Keratinocyte (primary cell): ENCODE results near the gene SOX8. TPM values are rescaled to one million over a fixed set of nuclear protein-coding genes. Genes with fewer than 3 reads are reported as not detected.
"Not testable (repeated sequence)": the region's sequence is repeated elsewhere in the genome, so short reads cannot be mapped to it uniquely, and the experiment has no call there.

Experiments used
- DNase-seq: peaks from one replicate; pipeline ENCODE4 v3.0.0-alpha.2; 2011; ENCODE audit warnings: low read depth, missing footprints, low spot score
- FAIRE-seq: peaks from 2 replicates; lab custom pipeline; 2011; peaks lifted over from hg19 to GRCh38; lab: Jason Lieb, UNC
- H2AFZ ChIP-seq: 2 replicates; pipeline ENCODE4 v1.6.0; 2012; ENCODE audit warnings: low read length, control low read depth, inconsistent platforms; ENCODE audit not compliant: control insufficient read depth
- H3K27ac ChIP-seq: 2 replicates; pipeline ENCODE4 v1.5.1; 2011; ENCODE audit warnings: low read length; ENCODE audit not compliant: control insufficient read depth, insufficient read depth
- H3K27me3 ChIP-seq: 3 replicates; pipeline ENCODE4 v1.6.0; 2011; ENCODE audit warnings: low read length; ENCODE audit not compliant: control insufficient read depth, insufficient read depth; ENCODE audit errors: extremely low read depth
- H3K36me3 ChIP-seq, 2 experiments: 2 replicates in 1 of 2; 3 replicates in 1 of 2; pipeline ENCODE4 v1.5.1; 2011; ENCODE audit warnings: low read length in 2 of 2, mild to moderate bottlenecking in 1 of 2; ENCODE audit not compliant: control insufficient read depth in 2 of 2, insufficient read depth in 2 of 2; ENCODE audit errors: extremely low read depth in 1 of 2
- H3K4me1 ChIP-seq: 3 replicates; pipeline ENCODE4 v1.5.1; 2011; ENCODE audit warnings: low read length; ENCODE audit not compliant: control insufficient read depth, insufficient read depth; ENCODE audit errors: extremely low read depth
- H3K4me2 ChIP-seq: 3 replicates; pipeline ENCODE4 v1.6.0; 2011; ENCODE audit warnings: low read depth, low read length; ENCODE audit not compliant: control insufficient read depth, insufficient read depth; ENCODE audit errors: extremely low read depth
- H3K4me3 ChIP-seq, 3 experiments: fragments of 200-600 bp in 1 of 3; sonication (generic) in 1 of 3; 2 replicates in 2 of 3; 3 replicates in 1 of 3; pipeline ENCODE4 v1.5.1; 2011 to 2016; ENCODE audit warnings: low read length in 3 of 3, mild to moderate bottlenecking in 3 of 3, control low read depth in 2 of 3, inconsistent platforms in 1 of 3, low read depth in 1 of 3, mixed read lengths in 1 of 3, mixed run types in 1 of 3, moderate library complexity in 1 of 3; ENCODE audit not compliant: control insufficient read depth in 2 of 3, insufficient read depth in 2 of 3; ENCODE audit errors: extremely low read depth in 1 of 3
- H3K79me2 ChIP-seq: 2 replicates; pipeline ENCODE4 v1.6.0; 2012; ENCODE audit warnings: low read length; ENCODE audit not compliant: control insufficient read depth, insufficient read depth
- H3K9ac ChIP-seq: 3 replicates; pipeline ENCODE4 v1.6.0; 2011; ENCODE audit warnings: low read length; ENCODE audit not compliant: control insufficient read depth, insufficient read depth; ENCODE audit errors: extremely low read depth
- H3K9me1 ChIP-seq: 3 replicates; pipeline ENCODE4 v1.6.0; 2011; ENCODE audit warnings: low read length; ENCODE audit not compliant: control insufficient read depth, insufficient read depth; ENCODE audit errors: extremely low read depth
- H3K9me3 ChIP-seq: 2 replicates; pipeline ENCODE4 v1.5.1; 2012; ENCODE audit warnings: low read depth, low read length; ENCODE audit not compliant: control insufficient read depth
- H4K20me1 ChIP-seq: 3 replicates; pipeline ENCODE4 v1.6.0; 2011; ENCODE audit warnings: low read length; ENCODE audit not compliant: control insufficient read depth, insufficient read depth; ENCODE audit errors: extremely low read depth
- EZH2 ChIP-seq: IDR thresholded peaks from one replicate; pipeline ENCODE4 v1.6.1; 2012; ENCODE audit warnings: inconsistent platforms, mild to moderate bottlenecking, low read length, moderate library complexity
- dilution Hi-C: fragments of 300-500 bp; cut with MboI; formaldehyde crosslinking; loops from one replicate; pipeline ENCODE4 v1.7.0; 2020; ENCODE audit warnings: low sequenced_read_pairs; ENCODE audit not compliant: extremely low pct_ligation_motif_present
- polyA plus RNA-seq, 5 experiments: library from polyadenylated mRNA; depleted of rRNA in 3 of 5; stranded (reverse) in 3 of 5; stranded (forward) in 1 of 5; unstranded in 1 of 5; fragments of >200 nt; gene quantifications; 1 replicate in 1 of 5; 2 replicates in 3 of 5; 3 replicates in 1 of 5; pipeline versions ENCODE4 v1.2.1 to v1.2.3, GENCODE V29; 2011 to 2012; ENCODE audit warnings: missing spikeins in 2 of 5, low read depth in 1 of 5, low replicate concordance in 1 of 5
- TF ChIP-seq, protein P1 (sequence below), 3 experiments: IDR thresholded peaks in 1 of 3; conservative IDR thresholded peaks in 1 of 3; optimal IDR thresholded peaks in 1 of 3; 2 replicates in 2 of 3; 3 replicates in 1 of 3; pipeline versions ENCODE3 to v1.5.1; 2011; ENCODE audit warnings: low read length in 3 of 3, mild to moderate bottlenecking in 3 of 3, moderate library complexity in 2 of 3, control low read depth in 1 of 3, inconsistent platforms in 1 of 3; ENCODE audit not compliant: insufficient read depth in 2 of 3; ENCODE audit errors: extremely low read depth in 1 of 3

The SOX8 gene
- polyA plus RNA-seq, 1 donor (not counting 4 experiments of a cell fraction or from before 2014, with no cell fraction given) = 0.03 TPM

DNA sequence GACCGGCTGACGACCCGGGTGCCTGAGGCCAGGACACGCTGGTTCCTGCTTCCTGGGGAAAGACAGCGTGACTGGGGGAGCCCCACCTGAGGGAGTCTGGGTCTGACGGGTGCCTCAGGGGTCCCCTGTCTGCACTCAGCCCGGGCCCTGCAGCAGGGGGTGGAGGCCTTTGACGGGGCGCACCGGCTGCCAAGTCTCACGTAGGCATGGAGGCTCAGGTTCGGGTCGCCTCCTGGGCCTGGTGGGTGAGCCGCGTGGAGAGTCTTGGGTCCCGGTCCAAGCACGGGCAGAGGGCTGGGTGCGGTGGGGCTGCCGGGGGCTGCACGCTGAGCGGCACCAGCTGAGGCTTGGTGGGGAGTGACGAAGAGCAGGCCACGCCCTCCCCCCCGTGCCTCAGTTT, 40.9 kb downstream of the SOX8 start:
- Histone ChIP-seq H3K4me1 (no peaks in the 10 kb centered on the region), H3K4me3 (no peak overlapping the region), H3K79me2 (no peaks in the 10 kb centered on the region), H3K9me3 (no peaks in the 10 kb centered on the region), H3K27me3 (peaks cover 67% of the 10 kb centered on the region), H3K4me2 (no peak overlapping the region), H3K9me1 (no peaks in the 10 kb centered on the region), H3K27ac (no peak overlapping the region), H3K36me3 (no peaks in the 10 kb centered on the region), H4K20me1 (peaks cover 2% of the 10 kb centered on the region), H2AFZ (no peak overlapping the region), H3K9ac (no peak overlapping the region)
- TF ChIP-seq, protein P1, sequence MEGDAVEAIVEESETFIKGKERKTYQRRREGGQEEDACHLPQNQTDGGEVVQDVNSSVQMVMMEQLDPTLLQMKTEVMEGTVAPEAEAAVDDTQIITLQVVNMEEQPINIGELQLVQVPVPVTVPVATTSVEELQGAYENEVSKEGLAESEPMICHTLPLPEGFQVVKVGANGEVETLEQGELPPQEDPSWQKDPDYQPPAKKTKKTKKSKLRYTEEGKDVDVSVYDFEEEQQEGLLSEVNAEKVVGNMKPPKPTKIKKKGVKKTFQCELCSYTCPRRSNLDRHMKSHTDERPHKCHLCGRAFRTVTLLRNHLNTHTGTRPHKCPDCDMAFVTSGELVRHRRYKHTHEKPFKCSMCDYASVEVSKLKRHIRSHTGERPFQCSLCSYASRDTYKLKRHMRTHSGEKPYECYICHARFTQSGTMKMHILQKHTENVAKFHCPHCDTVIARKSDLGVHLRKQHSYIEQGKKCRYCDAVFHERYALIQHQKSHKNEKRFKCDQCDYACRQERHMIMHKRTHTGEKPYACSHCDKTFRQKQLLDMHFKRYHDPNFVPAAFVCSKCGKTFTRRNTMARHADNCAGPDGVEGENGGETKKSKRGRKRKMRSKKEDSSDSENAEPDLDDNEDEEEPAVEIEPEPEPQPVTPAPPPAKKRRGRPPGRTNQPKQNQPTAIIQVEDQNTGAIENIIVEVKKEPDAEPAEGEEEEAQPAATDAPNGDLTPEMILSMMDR (optimal IDR thresholded peaks at IDR 0.05 in 1 of 3, IDR thresholded peaks at IDR 0.05 in 1 of 3, conservative IDR thresholded peaks at IDR 0.05 in 1 of 3; ENCODE audit: extremely low read depth in 1 of 3, insufficient read depth in 2 of 3, low read length in 3 of 3) = no peak
- TF ChIP-seq EZH2 = peak; percentile 34
- dilution Hi-C loops = no loop called here
- no peak for FAIRE-seq
- DNase-seq = no peak

GRCh38 chr16:1024138-1024537, 42.6 kb downstream of the SOX8 start:
- Histone ChIP-seq H3K9me3 (no peaks in the 10 kb centered on the region), H3K4me1 (no peaks in the 10 kb centered on the region), H3K9me1 (no peaks in the 10 kb centered on the region), H3K36me3 (no peaks in the 10 kb centered on the region), H3K79me2 (no peaks in the 10 kb centered on the region), H3K4me2 (no peak overlapping the region), H3K27me3 (peaks cover 70% of the 10 kb centered on the region), H3K9ac (no peak overlapping the region), H3K27ac (no peak overlapping the region), H2AFZ (no peak overlapping the region), H4K20me1 (peaks cover 2% of the 10 kb centered on the region), H3K4me3 (no peak overlapping the region)
- DNase-seq (no peak), FAIRE-seq (no peak)
- dilution Hi-C loops = no loop called here
- no peak for TF ChIP-seq EZH2
- TF ChIP-seq, protein P1 (optimal IDR thresholded peaks at IDR 0.05 in 1 of 3, IDR thresholded peaks at IDR 0.05 in 1 of 3, conservative IDR thresholded peaks at IDR 0.05 in 1 of 3; ENCODE audit: extremely low read depth in 1 of 3, insufficient read depth in 2 of 3, low read length in 3 of 3) = no peak

DNA sequence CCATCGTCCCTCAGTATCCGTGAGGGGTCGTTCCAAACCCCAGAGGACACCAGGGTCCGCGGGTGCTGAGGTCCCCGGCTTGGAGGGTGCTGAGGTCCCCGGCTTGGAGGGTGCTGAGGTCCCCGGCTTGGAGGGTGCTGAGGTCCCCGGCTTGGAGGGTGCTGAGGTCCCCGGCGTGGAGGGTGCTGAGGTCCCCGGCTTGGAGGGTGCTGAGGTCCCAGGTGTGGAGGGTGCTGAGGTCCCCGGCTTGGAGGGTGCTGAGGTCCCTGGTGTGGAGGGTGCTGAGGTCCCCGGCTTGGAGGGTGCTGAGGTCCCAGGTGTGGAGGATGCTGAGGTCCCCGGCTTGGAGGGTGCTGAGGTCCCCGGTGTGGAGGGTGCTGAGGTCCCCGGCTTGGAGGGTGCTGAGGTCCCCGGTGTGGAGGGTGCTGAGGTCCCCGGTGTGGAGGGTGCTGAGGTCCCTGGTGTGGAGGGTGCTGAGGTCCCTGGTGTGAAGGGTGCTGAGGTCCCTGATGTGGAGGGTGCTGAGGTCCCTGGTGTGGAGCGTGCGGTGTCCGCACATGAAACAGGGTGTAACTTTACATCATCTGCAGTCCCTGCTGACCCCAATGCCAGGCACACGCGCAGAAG, 43.7 kb downstream of the SOX8 start:
- dilution Hi-C loops, H3K36me3 ChIP-seq, H4K20me1 ChIP-seq, FAIRE-seq, DNase-seq, H3K4me1 ChIP-seq, H3K9me1 ChIP-seq, H3K79me2 ChIP-seq, H3K9ac ChIP-seq, H3K4me2 ChIP-seq, H3K4me3 ChIP-seq, H2AFZ ChIP-seq, H3K27ac ChIP-seq, H3K9me3 ChIP-seq: not testable (repeated sequence)
- peaks cover 58% of the 10 kb centered on the region for H3K27me3 ChIP-seq
